Mucosa of gallbladder (tissue), 1 donor: Measurements from ENCODE around the gene TTLL7. TPM values are rescaled to one million over a fixed set of nuclear protein-coding genes. Genes with fewer than 3 reads are reported as not detected.

Source experiments
- DNase-seq: peaks from one replicate; pipeline ENCODE4 v3.0.0-alpha.2; 2020; ENCODE audit warnings: low spot score
- total RNA-seq: library from RNA; stranded (reverse); gene quantifications from one replicate; pipeline ENCODE4 v1.2.1, GENCODE V29; 2021
- donor health status: DM: no; HTN: no; CAD: no.

TTLL7 gene, protein sequence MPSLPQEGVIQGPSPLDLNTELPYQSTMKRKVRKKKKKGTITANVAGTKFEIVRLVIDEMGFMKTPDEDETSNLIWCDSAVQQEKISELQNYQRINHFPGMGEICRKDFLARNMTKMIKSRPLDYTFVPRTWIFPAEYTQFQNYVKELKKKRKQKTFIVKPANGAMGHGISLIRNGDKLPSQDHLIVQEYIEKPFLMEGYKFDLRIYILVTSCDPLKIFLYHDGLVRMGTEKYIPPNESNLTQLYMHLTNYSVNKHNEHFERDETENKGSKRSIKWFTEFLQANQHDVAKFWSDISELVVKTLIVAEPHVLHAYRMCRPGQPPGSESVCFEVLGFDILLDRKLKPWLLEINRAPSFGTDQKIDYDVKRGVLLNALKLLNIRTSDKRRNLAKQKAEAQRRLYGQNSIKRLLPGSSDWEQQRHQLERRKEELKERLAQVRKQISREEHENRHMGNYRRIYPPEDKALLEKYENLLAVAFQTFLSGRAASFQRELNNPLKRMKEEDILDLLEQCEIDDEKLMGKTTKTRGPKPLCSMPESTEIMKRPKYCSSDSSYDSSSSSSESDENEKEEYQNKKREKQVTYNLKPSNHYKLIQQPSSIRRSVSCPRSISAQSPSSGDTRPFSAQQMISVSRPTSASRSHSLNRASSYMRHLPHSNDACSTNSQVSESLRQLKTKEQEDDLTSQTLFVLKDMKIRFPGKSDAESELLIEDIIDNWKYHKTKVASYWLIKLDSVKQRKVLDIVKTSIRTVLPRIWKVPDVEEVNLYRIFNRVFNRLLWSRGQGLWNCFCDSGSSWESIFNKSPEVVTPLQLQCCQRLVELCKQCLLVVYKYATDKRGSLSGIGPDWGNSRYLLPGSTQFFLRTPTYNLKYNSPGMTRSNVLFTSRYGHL
- total RNA-seq: 58.0 TPM

DNA sequence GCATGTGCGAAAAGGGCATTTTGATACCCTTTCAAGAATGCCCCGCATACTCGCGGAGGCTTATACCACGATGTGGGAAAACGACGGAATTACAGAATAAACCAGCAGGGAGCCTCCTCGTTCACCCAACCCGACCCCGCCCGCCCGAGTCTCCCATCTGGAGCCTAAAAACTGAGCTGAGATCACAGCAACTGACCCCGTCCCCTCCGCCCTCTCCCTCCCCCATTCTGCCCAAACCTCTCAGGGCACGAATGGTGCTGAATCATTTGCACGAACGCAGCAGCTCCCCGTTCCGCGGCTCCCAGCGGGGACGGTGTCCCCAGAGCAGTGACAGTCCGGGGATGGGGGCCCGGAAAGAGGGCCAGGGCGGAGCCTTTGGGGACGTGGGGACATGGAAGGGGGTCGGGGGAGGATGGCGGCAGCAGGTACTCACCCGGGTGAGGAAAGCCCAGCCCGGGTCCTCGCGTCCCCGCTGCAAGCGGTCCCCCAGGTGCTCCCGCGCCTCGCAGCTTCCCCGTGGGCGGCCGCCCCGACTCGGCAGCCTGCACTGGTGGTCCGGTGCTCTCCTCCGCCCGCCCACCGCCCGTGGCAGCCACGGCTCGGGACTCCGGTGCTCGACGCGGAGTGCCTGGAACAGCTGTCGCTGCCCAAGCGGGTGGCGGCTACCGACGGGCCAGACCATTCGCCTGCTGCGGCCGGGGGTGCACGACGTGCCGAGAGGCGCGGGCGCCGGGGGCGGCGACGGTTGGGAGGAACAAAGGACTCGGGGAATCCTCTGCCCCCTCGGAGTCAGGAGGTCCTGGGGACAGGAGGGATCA is at the start of gene TTLL7:
TTLL7 (minus strand) TSS at position 635 of the 818 bp plus-strand sequence. CDS start 46,921 bp downstream, outside the sequence.
- DNase-seq: peak; percentile 76

DNA sequence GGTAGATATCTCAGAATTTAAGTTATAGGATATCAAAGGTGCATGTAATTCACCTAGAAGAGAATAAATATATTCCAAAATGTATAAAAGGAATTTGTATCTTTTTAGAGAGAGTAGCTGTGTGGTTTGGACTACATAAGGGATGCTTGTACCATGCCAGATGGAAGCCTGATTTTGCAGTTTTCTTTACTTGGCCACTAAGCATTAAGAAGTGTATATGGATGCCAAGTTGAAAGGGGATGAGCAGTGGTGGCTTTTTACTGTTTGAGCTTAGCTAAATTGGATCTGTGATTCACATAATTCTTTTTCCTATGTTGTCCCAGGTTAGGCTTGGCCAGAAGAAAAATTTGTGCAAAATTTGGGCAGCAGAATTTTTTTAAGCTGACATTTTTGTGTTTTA is 43.5 kb upstream of the TTLL7 start:
- DNase-seq: no peak

DNA sequence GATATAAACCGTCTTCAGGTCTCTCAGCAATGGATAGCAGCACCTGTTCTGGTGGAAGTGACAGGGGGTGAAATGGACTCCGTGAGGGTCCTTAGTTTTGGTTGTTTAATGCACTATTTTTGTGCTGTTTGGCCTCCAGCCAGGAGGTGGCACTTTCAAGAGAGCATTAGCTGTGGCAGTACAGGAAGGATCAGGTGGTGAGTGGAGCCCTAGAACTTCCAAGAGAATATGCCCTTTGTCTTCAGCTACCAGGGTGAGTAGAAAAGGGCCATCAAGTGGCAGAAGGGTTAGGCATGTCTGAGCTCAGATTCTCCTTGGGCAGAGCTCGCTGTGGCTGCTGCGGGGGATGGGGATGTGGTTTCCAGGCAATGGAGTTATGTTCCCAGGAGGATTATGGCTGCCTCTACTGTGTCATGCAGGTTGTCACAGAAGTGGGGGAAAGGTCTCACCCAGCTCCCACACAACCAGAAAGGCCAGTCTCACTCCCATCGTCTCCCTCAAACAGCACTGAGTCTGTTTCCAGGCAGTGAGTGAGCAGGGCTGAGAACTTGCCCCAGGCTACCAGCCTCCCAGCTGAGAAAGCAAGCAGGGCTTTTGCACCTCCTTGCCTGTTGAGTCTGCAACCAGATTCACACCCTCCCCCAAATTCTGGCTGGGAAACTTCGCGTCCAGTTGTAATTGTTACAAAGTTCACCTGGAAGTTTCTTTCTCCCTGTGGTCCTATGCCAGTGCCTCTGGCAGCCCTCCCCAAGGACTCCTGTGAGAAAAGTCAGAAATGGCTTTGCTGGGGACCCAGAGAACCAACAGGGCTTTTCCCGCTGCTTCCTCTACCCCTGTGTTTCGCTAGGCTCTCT is 39.1 kb upstream of the TTLL7 start:
- no peak for DNase-seq

DNA sequence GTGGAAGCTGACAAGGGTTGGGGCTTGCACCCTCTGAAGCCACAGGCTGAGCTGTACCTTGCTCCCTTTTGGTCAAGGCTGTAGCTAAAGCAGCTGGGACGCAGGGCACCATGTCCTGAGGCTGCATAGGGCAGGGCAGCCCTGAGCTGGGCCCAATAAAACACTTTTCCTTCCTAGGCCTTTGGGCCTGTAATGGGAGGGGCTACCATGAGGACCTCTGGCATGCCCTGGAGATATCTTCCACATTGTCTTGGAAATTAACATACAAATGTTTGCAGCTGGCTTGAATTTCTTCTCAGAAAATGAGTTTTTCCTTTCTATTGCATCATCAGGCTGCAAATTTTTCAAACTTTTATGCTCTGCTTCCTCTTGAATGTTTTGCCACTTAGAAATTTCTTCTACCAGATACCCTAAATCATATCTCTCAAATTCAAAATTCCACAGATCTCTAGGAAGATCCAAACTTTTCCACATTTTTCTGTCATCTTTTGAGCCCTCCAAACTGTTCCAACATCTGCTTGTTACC is 32.9 kb upstream of the TTLL7 start:
- DNase-seq: no peak

DNA sequence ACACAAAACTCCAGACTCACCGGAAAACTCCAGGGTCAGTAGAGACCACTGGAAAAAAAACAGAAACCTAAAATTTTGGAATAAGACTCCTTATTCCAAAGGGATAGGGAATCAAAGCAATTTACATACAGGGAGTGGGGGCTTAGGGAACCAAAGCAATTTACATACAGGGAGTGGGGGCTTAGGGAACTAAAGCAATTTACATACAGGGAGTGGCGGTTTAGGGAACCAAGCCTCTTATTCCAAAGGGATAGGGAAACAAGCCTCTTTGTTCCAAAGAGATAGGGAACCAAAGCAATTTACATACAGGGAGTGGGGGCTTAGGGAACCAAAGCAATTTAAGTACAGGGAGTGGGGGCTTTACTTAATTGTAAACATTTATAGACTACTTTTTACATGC is 28.4 kb upstream of the TTLL7 start:
- no peak for DNase-seq

DNA sequence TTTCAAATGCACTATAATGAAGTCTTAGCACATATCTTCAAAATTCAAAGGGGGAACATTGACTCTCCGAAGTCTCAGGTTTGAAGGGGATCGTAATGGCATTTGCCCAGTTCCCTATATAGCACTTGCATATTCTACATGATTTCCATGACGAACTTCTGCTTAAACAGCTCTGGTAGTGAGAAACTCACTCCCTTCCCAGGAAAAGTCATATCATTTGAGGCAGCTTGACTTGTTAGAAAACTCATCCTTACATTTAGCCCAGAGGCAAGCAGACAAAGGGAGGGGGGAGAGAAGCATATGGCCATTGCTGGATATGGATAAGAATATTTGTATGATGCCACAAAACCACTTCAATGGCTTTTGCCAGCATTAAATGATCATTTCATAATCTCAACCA is 27.0 kb upstream of the TTLL7 start:
- DNase-seq: no peak

DNA sequence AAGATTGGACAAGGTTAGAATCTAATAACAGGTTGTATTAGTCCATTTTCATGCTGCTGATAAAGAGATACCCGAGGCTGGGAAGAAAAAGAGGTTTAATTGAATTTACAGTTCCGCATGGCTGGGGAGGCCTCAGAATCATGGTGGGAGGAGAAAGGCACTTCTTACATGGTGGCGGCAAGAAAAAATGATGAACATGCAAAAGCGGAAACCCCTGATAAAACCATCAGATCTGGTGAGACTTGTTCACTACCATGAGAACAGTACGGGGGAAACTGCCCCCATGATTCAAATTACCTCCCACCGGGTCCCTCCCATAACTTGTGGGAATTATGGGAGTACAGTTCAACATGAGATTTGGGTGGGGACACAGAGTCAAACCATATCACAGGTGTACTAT is 22.9 kb upstream of the TTLL7 start:
- no peak for DNase-seq

DNA sequence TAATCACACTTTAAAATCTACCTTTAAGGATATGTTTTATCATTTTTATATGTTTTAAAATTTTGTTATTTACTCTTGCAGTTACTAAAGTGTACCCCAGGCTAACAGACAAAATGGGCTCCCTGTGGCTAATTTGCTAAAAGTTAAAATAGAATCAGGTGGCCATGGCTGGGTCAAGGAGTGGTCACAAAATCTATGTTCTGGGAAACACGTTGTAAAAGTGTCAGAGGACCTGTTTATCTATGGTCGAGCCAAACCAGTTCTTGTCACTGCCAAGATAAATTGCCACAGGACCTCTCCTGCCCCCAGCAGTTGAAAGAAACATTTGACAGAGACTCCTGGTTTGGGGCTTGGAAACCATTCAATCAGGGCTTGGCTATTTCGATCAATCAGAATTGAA is 21.2 kb upstream of the TTLL7 start:
- peak; percentile 66 for DNase-seq

DNA sequence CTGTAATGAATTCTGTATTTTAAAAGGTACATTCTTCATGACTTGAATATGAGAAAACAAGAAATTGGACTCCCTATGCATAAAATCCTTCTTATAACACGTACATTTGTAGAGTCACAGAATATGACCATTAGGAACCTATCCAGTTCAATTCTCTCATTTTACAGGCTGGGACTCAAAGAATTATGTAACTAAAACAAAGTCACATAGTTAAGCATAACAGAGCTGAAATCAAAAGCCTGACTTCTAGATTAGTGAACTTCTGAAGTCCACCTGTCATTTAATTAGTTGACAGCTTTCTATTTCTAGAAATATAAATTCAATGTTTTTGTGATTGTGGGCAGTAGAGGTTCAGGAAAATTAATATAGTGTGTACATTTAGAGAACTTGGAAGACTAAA is 20.3 kb upstream of the TTLL7 start:
- DNase-seq: no peak

DNA sequence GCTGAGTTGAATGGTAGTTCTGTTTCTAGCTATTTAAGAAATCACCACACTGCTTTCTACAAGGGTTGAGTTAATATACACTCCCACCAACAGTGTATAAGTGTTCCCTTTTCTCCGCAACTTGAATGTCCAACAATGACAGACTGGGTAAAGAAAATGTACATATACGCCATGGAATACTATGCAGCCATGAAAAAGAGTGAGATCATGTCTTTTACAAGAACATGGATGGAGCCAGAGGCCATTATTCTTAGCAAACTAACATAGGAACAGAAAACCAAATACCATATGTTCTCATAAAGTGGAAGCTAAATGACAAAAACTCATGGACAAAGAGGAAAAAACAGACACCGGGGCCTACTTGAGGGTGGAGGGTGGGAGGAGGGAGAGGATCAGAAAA is 14.8 kb upstream of the TTLL7 start:
- no peak for DNase-seq

DNA sequence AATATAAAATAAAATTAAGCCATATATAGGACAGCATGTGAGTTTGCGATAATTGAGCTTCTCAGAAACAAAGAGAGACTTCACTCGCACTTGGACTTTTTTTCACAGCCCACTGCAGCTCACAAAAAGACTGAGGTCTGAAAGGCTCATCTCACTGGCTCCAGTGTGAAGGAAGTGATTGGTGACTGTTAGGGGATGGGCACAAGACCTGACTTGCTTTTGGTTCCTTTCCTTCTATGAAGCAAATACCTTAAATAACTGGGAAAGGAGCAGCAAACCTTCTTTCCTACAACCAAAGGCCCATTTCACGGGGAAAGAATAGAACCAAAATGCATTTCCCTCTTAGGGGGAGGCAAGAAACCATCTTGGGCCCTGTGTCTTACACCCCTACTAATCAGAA is 13.1 kb upstream of the TTLL7 start:
- DNase-seq: no peak

DNA sequence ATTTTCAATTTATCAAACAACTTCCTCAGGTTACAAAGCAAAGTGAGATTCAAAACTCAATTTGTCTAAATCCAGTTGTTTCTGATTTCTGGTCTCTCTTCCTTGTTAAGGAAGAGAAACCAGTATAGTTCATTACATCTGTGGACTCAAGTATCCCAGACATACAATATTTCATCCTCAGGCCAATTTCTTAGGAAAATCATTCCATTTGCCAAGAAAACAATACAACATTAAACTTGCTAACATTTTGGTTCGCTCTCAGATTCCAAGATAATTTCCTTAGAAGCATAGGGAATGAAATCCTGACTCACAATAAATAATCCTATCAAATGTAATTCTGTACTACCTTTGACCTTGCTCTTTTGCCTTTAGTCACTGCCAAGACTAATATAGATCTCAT is 11.2 kb upstream of the TTLL7 start:
- DNase-seq: no peak

DNA sequence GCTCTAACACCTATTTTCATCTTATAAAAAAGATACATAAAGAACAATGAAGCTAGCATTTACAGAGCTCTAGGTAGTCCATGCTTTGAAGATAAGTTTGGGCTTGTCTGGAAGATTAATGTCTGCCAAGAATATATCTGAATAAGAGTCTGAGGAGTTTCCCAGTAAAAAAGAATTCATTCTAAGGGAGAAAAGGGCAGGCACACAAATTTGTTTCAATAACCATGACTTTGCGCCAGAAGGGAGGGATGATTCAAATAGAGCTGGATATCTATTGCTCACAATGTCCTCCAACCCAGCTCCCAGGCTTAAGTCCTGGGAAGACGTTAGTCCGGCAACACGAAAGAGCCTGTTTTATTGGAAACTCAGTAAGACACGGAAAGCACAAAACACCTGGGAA is 9.7 kb upstream of the TTLL7 start:
- DNase-seq: no peak

DNA sequence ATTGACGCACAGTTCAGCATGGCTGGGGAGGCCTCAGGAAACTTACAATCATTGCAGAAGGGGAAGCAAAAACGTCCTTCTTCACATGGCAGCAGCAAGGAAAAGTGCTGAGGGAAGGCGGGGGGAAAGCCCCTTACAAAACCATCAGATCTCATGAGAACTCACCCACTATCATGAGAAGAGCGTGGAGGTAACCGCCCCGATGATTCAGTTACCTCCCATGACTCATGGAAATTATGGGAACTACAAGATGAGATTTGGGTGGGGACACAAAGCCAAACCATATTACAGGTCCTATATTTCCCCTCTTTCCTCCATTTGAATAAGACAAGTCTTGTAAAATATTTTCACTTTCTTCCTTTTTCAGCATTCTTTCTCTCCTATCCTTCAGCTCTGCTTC is 7.7 kb upstream of the TTLL7 start:
- DNase-seq: no peak

DNA sequence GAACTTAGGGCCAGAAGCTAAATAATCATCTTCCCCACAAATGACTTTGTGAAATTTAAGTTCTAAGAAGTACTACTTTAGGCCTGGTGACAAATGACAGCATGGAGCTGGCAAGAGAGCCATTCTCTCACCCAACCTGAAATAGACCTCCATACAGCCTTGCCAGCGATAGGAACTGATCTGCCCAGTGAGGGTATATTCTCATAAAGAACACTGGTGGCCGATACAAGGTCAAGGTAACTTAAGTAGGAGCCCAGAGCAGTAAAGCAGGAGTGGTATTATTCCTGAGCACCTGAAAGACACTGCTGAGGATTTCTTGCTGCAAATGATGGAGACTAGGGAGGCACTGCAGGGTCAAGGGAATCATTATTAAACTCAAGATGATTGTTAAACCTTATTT is 2.6 kb upstream of the TTLL7 start:
- DNase-seq: no peak

DNA sequence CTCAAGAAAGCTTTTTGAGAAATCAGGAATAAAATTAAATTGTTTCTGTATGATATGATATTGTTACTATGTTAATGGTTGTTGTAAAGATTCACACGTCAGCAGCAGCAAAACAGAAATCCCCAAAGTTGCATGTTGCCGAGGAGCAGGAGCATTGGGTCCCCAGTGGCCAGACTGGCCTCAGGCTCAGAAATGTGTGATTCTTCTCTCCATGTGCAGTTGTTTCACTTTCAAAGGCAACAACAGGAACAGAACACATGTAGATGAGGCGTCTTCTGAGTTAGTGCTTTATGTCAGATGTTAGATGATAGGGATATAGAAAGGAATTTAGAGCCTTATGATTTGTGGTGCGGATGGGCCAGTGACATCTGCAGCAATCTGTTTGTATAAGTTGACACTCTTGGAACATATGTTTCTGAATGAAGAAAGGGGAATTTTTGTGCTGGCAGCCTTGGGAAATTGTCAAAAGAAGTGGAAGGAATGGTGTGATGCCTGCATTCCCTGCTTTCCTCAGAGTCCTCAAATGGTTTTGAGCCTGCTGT is 2.1 kb upstream of the TTLL7 start:
- DNase-seq: no peak

DNA sequence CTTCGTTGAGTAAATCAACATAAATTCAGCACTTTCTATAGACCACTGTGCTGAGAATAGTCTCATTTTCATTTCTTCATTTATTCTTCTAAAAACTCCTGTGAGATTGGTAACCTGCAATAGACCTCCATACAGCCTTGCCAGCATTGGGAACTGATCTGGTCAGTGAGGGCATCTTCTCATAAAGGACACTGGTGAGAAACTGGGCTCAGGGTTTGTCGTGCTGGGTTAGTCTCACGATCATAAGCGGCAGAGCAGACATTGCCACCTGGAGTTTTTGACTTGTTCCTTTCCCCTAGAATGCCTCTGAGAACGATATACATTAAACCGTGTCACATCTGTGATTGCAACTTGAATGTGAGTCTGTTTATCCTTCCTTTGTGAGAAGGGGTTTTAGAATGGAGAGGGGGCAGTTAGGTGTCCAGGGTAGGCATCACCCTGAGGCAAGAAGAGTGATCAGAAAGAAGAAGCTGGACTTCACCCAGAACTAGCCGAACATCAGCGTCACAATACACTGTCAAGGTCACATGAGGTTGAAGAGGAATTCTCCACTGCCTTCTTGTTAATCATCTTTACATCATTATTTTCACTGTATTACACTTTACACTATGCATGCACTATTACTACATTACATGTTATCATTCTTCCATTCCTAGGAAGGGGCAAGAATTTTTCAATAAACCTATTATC is 1.4 kb upstream of the TTLL7 start:
- no peak for DNase-seq

DNA sequence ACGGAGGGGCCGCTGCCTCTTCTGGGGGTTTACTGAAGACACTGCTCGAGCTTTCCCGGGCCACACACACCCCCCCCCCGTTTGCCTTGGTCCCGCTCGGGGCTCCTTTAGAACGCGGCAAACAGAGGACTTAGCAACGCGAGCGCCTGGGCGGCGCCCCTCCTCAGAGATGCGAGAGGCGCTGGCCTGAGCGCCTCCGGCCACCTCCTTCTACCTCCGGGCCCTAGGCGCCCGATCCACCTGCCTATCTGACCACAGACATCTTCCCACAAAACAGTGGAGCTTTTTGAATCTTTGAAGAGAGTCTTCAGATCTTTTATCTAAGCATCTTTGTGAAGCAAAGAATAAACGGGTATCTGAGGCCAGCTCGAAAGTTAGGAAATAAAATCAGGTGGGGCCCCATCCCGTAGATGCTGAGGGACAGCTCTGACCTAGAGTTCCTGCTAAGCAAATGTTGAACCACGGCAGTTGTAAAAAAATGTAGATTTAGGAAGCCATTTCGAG is 436 bp upstream of the TTLL7 start:
- DNase-seq: peak; percentile 73

DNA sequence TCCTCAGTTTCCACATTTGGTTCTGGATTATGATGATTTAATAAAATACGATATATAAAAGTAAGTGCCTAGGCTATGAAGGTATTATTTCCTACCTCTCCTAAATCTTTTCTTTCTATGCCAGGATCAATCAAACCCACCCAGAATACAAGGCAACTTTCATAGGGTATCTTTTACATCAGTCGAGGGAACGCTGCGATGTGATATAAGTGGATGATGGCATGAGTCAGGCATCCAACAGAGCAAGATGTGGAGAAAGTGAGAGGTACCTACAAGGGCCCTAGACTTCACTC is 781 bp downstream of the TTLL7 start:
- no peak for DNase-seq

DNA sequence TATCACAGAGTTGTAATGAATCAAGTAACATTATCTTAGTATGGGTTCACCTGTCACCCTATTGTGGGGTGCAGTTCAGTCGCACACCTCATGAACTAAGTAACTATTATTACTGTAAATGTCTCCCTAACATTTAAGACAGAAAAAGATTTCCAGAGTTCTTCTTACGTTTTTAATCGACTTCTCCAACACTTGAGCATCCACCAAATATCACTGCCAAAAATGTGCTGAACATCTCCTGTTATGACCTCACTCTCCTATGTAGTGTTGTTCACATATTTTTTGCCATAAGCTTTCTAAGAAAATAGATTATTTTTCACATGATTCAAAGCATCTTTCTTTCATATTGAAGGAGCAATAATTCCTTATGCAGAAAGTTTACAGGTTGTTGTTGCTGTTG is 1.3 kb downstream of the TTLL7 start:
- no peak for DNase-seq
